ENCODE results near the gene BPIFA3.

DNA sequence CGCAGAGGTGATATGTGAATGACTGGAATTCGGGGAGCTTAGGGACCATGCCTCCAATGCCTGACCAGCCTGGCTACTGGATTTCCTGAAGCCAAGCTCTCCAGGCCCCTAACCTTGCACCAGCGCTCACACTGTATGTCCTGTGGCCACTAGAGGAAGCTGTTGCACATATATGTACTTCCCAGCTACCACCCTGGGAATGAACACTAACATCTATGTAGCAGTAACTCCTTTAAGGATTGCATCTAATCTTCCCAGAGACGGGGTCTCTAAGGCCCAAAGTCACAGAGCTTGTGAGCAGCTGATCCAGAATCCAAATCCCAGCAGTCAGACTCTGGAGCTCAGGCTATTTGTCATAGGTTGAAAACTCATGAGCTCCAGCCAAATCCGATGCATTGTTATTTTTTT lies 45.5 kb downstream of the BPIFA3 start:
- no peak for TF ChIP-seq POLR2A (IDR thresholded peaks at IDR 0.05)
- TF ChIP-seq, protein P1, sequence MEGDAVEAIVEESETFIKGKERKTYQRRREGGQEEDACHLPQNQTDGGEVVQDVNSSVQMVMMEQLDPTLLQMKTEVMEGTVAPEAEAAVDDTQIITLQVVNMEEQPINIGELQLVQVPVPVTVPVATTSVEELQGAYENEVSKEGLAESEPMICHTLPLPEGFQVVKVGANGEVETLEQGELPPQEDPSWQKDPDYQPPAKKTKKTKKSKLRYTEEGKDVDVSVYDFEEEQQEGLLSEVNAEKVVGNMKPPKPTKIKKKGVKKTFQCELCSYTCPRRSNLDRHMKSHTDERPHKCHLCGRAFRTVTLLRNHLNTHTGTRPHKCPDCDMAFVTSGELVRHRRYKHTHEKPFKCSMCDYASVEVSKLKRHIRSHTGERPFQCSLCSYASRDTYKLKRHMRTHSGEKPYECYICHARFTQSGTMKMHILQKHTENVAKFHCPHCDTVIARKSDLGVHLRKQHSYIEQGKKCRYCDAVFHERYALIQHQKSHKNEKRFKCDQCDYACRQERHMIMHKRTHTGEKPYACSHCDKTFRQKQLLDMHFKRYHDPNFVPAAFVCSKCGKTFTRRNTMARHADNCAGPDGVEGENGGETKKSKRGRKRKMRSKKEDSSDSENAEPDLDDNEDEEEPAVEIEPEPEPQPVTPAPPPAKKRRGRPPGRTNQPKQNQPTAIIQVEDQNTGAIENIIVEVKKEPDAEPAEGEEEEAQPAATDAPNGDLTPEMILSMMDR (IDR thresholded peaks at IDR 0.05) = peak in 9 of 12 donors; percentile 11 to 50 (median 39)
